HUES48 (cell line): Measurements from ENCODE around the gene GLTPD2.

ENCODE experiments used
- H3K27ac ChIP-seq: one replicate; pipeline ENCODE4 v1.7.0; 2013; ENCODE audit warnings: low read depth, low read length, inconsistent platforms
- H3K27me3 ChIP-seq: 2 replicates; pipeline ENCODE4 v1.6.1; 2013; ENCODE audit warnings: mild to moderate bottlenecking, low read length; ENCODE audit not compliant: control insufficient read depth, insufficient read depth
- H3K36me3 ChIP-seq: 2 replicates; pipeline ENCODE4 v1.6.1; 2013; ENCODE audit warnings: low read length; ENCODE audit not compliant: control insufficient read depth, insufficient read depth
- H3K4me1 ChIP-seq: 2 replicates; pipeline ENCODE4 v1.6.1; 2013; ENCODE audit warnings: mild to moderate bottlenecking, low read length; ENCODE audit not compliant: control insufficient read depth, insufficient read depth
- H3K4me3 ChIP-seq: 2 replicates; pipeline ENCODE4 v1.5.1; 2013; ENCODE audit warnings: mild to moderate bottlenecking, low read depth, low read length
- H3K9ac ChIP-seq: 2 replicates; pipeline ENCODE4 v1.6.1; 2013; ENCODE audit warnings: mild to moderate bottlenecking, low read depth, low read length, moderate library complexity
- H3K9me3 ChIP-seq: 2 replicates; pipeline ENCODE4 v1.6.1; 2013; ENCODE audit warnings: low read length; ENCODE audit not compliant: control insufficient read depth, insufficient read depth

GLTPD2 gene

DNA sequence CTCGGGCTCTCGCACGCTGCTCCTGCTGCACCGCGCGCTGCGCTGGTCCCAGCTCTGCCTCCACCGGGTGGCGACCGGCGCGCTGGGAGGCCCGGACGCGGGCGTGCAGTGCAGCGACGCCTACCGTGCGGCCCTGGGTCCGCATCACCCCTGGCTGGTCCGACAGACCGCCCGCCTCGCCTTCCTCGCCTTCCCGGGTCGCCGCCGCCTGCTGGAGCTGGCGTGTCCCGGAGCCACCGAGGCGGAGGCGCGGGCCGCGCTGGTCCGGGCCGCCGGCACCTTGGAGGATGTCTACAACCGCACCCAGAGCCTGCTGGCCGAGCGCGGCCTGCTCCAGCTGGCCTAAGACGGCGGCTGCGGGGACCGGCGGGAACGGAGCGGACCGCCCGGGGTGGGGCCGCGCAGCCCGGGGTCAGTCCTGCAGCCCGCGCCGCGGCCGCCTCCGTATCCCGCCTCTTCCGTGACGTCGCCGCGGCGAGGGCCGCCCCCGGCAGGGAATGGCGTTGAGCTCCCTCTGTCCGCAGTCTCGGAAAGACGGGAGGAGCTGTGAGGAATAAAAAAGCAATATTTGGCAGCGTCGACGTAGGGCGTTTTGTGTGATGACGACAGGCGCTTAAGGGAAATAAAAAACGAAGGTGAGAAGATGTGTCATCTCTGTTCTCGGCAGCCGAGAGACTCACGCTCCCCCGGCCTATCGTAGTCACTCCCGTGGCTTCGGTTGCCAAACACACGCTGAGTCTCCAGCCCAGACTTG, 1.4 kb downstream of the GLTPD2 start:
- Histone ChIP-seq H3K36me3 (no peaks in the 10 kb centered on the region), H3K27me3 (peaks cover 72% of the 10 kb centered on the region), H3K9ac (peak overlapping the region; percentile 39; the same call in 1 of the 2 replicates), H3K9me3 (no peaks in the 10 kb centered on the region), H3K27ac (peak overlapping the region; percentile 47), H3K4me1 (peaks cover 22% of the 10 kb centered on the region), H3K4me3 (peak overlapping the region; percentile 60)

DNA sequence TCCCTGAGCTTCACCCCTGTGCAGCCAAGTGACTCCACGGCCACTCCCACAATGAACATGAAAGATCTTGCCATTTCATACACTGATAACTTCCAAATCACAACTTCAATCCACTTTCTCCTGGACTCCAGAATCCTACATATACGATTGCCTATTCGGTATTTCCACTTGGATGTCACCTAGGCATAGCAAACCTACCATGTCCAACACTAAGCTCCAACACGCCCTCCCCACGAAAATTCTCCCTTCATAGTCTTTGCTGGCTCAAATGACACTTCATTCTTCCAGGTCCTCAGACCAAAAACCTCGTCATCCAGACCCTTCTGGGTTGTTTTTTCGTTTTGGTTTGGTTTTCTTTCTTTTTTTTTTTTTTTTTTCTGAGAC, 1.9 kb downstream of the GLTPD2 start:
- Histone ChIP-seq H3K36me3 (no peaks in the 10 kb centered on the region), H3K4me1 (peaks cover 21% of the 10 kb centered on the region), H3K4me3 (peak overlapping the region; percentile 60), H3K27me3 (peaks cover 67% of the 10 kb centered on the region), H3K9ac (no peak overlapping the region), H3K27ac (no peak overlapping the region), H3K9me3 (no peaks in the 10 kb centered on the region)

DNA sequence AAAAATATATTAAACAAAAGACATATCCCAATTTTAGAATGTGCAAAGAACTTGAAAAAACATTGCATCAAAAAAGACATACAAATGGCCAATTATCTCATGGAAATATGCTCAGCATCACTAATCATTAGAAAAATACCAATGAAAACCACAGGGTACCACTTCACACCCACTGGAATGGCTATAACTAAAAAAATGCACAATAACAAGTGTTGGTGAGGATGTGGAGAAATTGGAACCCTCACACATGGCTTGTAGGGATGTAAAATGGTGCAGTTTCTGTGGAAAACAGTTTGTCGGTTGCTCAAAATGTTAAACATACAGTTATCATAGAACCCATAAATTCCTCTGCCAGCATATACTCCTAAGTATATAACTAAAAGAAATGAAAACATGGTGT, 6.4 kb downstream of the GLTPD2 start:
- Histone ChIP-seq H3K9ac (no peak overlapping the region), H3K27me3 (peaks cover 22% of the 10 kb centered on the region), H3K36me3 (peaks cover 21% of the 10 kb centered on the region), H3K27ac (no peak overlapping the region), H3K9me3 (no peaks in the 10 kb centered on the region), H3K4me1 (no peaks in the 10 kb centered on the region; the same call in 1 of the 2 replicates), H3K4me3 (no peak overlapping the region)

DNA sequence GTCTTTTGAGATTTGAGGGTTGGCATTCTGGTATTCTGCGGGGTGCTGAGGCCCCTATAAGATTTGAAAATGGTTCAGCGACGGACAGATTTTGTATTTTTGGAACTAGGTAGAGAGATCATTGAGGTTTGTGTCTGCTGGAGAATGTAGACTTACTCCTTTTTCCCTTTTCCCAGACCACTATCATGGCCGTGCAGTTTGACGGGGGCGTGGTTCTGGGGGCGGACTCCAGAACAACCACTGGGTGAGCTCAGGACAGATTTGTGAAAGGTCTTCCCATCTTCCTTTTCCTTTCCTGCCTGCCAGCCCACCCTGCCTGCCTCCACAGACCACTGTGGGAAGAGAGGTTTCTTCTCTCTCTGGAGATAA, 7.8 kb downstream of the GLTPD2 start:
- peaks cover 21% of the 10 kb centered on the region for H3K36me3 ChIP-seq
- no peaks in the 10 kb centered on the region for H3K9me3 ChIP-seq
- H3K27ac ChIP-seq, result peak overlapping the region; percentile 69
- no peaks in the 10 kb centered on the region for H3K4me1 ChIP-seq
- peaks cover 8% of the 10 kb centered on the region; the same call in 1 of the 2 replicates for H3K27me3 ChIP-seq
- H3K4me3 ChIP-seq, result peak overlapping the region; percentile 90
- H3K9ac ChIP-seq, result peak overlapping the region; percentile 75

DNA sequence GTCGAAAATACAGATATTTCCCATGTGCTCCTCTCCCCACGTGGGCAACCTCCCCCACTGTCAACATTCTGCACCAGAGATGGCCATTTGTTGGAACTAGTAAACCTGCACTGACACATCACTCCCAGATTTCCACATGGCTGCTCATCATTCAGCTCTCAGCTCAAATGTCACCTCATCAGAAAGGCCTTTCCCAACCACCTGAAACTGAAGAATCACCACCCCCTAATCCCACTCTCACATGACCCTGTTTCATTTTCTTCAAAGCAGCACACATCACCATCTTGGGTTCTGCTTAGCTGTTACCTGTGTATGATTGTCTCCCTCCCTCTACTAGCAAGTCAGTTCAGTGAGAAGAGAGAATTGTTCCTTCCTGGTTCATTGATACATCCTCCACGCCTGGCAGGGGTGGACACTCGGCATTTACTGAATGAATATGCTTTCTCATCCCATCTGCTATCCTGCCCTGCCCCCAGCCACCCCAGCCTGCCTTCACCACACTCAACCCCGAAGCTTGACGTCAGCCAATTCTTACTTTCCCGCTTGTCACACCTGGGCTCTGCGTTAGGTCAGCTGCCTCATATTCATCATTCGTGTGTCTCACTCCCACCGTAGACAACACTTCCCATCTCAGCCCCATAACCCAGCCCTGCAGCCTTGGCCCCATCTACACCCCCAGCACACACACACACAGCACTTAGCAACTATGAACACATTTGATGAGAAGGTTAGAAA, 11.9 kb downstream of the GLTPD2 start:
- H3K4me3 ChIP-seq, result no peak overlapping the region
- H3K27ac ChIP-seq, result no peak overlapping the region
- no peaks in the 10 kb centered on the region for H3K4me1 ChIP-seq
- no peaks in the 10 kb centered on the region for H3K27me3 ChIP-seq
- H3K9ac ChIP-seq, result no peak overlapping the region
- H3K36me3 ChIP-seq, result peaks cover 21% of the 10 kb centered on the region
- no peaks in the 10 kb centered on the region for H3K9me3 ChIP-seq

DNA sequence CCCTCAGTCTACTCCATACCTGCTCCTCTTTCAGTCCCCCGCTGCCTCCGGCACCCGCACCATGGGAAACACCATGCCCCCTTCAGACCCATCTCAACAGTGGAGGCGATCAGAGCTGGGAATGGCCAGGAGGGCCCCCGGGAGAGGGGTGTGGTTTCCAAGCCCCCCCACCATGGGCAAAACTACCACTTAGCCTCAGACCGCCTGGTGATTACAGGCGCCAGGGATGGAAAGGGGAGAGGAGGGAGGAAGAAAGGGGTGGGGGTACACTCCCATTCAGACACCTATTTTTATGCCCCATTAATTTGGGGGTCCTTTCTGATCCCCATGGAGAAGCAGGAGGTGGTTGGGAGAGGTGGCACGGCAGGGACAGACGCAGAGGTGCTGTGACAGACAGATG, 13.5 kb downstream of the GLTPD2 start, which contains the start of gene C17orf114:
TSS of gene C17orf114 (minus strand) at position 101 of the 400 bp plus-strand sequence.
- no peaks in the 10 kb centered on the region for H3K4me1 ChIP-seq
- H3K27ac ChIP-seq, result no peak within 1 kb of the TSS
- H3K9ac ChIP-seq, result no peak within 1 kb of the TSS
- no peaks in the 10 kb centered on the region for H3K9me3 ChIP-seq
- no peak within 1 kb of the TSS for H3K4me3 ChIP-seq
- H3K36me3 ChIP-seq, result peaks cover 19% of the 10 kb centered on the region
- H3K27me3 ChIP-seq, result no peaks in the 10 kb centered on the region

DNA sequence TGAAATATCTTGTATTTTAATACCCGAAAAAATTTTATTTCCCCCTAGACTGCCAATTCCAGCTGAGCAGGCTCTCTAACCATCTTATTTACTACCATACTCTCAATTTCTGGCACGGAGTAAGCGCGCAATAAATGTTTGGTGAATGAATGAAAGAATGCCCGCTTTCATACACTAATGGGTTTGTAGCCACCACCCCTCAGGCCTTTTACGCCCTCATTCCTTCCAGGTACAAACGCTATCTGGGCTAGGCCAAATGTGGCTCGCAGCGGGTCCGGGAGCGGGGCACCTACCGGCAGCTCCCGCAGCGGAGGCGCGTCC, 17.7 kb downstream of the GLTPD2 start:
- peak overlapping the region; percentile 67 for H3K4me3 ChIP-seq
- no peak overlapping the region for H3K27ac ChIP-seq
- H3K9me3 ChIP-seq, result no peaks in the 10 kb centered on the region
- H3K9ac ChIP-seq, result peak overlapping the region; percentile 48; the same call in 1 of the 2 replicates
- H3K4me1 ChIP-seq, result peaks cover 7% of the 10 kb centered on the region; the same call in 1 of the 2 replicates
- peaks cover 27% of the 10 kb centered on the region for H3K36me3 ChIP-seq
- no peaks in the 10 kb centered on the region for H3K27me3 ChIP-seq

DNA sequence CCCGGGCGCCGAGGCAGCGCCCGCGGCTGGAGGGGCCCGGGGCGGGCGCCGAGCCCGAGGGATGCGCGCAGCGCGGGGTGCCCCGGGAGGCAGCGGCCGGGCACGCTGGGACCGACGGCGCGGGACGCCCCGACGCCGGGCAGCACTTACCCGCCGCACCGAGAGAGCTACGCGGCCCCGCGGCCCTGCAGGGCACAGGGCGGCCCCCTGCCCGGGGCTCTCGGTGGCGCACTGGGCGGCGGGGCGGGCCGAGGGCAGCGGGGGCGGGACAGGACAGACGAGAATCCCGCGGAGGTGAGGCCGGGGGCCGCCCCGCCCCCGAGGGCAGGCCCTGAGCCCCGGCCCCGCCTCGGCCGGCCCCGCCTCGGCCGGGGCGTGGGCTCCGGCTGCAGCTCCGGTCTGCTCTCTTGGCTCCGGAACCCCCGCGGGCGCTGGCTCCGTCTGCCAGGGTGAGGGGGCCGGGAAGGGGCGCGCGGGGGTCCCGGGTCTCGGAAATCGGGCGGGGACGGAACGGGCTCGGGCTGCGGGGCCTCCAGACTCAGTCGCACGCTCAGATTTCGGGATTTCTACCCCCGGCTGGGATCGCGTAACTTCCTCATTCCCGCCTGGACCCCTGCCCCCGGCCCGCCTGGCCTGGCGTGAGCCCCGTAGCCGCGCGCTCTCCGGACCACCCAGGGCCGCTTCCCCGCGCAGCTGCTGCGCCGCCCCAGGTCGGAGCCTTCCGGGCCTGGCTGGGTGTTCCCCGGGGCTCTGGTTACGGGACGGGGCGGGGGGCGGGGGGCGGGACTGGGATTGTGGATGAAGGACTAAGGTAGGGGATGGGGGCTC, 18.2 kb downstream of the GLTPD2 start, which contains the start of gene PLD2:
TSS of gene PLD2 (plus strand) at position 376 of the 828 bp plus-strand sequence. CDS start 621 bp downstream, outside the sequence.
- H3K27ac ChIP-seq, result peak within 1 kb of the TSS; percentile 63
- H3K4me1 ChIP-seq, result peaks cover 7% of the 10 kb centered on the region; the same call in 1 of the 2 replicates
- peak within 1 kb of the TSS; percentile 53; the same call in 1 of the 2 replicates for H3K9ac ChIP-seq
- no peaks in the 10 kb centered on the region for H3K27me3 ChIP-seq
- no peaks in the 10 kb centered on the region for H3K9me3 ChIP-seq
- H3K36me3 ChIP-seq, result peaks cover 30% of the 10 kb centered on the region
- peak within 1 kb of the TSS; percentile 67 for H3K4me3 ChIP-seq

DNA sequence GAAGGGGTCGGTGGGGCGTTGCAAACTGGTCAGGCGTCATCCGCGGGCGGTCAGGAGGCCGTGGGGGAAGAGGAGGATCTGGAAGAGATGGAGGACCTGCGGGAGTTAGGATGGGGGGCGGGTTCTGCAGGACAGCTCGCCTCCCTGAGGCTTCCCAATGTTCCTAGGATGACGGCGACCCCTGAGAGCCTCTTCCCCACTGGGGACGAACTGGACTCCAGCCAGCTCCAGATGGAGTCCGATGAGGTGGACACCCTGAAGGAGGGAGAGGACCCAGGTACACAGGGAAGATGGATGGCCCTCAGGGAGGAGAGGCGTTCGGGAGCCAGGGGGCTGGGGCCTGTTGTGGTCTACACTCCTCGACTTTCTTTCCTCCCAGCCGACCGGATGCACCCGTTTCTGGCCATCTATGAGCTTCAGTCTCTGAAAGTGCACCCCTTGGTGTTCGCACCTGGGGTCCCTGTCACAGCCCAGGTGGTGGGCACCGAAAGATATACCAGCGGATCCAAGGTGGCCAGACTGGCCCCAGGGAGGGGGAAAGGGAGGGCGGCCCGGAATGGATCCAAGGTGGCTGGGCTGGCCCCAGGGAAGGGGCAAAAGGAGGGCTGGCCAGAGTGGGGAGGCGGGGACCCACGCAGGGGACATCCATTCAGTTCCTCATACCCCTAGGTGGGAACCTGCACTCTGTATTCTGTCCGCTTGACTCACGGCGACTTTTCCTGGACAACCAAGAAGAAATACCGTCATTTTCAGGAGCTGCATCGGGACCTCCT, 19.0 kb downstream of the GLTPD2 start:
- no peak overlapping the region for H3K9ac ChIP-seq
- peaks cover 7% of the 10 kb centered on the region; the same call in 1 of the 2 replicates for H3K4me1 ChIP-seq

DNA sequence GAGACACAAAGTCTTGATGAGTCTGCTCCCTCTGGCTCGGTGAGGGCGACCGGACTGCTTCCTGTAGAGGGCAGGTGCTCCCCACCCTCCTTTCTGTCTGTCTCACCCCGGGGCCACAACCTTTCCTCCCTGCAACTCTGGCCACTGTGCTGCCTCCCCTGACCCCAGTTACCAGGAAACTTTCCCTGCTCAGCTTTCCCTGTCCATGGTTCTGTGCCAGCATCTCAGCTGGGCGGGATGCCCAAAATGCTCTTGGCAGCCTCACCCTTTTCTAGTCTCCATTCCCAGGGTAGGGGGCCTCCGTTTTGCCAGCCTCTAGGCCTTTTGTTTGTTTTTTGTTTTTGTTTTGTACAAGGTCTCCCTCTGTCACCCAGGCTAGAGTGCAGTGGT, 19.6 kb downstream of the GLTPD2 start:
- Histone ChIP-seq H3K4me1 (peaks cover 7% of the 10 kb centered on the region; the same call in 1 of the 2 replicates), H3K9me3 (no peaks in the 10 kb centered on the region), H3K36me3 (peaks cover 30% of the 10 kb centered on the region), H3K27ac (no peak overlapping the region), H3K9ac (no peak overlapping the region), H3K4me3 (no peak overlapping the region), H3K27me3 (no peaks in the 10 kb centered on the region)

More for the DNA sequence above, 19.0 kb downstream of the GLTPD2 start:
- Histone ChIP-seq H3K27ac (no peak overlapping the region), H3K4me3 (peak overlapping the region; percentile 67), H3K27me3 (no peaks in the 10 kb centered on the region), H3K36me3 (peaks cover 30% of the 10 kb centered on the region), H3K9me3 (no peaks in the 10 kb centered on the region)
